ENCODE data around the gene PDLIM4.

GRCh38 chr5:132211787-132212186, 45.7 kb upstream of the PDLIM4 start:
- TF ChIP-seq EP300 (IDR thresholded peaks at IDR 0.05), result no peak
- TF ChIP-seq, protein P1, sequence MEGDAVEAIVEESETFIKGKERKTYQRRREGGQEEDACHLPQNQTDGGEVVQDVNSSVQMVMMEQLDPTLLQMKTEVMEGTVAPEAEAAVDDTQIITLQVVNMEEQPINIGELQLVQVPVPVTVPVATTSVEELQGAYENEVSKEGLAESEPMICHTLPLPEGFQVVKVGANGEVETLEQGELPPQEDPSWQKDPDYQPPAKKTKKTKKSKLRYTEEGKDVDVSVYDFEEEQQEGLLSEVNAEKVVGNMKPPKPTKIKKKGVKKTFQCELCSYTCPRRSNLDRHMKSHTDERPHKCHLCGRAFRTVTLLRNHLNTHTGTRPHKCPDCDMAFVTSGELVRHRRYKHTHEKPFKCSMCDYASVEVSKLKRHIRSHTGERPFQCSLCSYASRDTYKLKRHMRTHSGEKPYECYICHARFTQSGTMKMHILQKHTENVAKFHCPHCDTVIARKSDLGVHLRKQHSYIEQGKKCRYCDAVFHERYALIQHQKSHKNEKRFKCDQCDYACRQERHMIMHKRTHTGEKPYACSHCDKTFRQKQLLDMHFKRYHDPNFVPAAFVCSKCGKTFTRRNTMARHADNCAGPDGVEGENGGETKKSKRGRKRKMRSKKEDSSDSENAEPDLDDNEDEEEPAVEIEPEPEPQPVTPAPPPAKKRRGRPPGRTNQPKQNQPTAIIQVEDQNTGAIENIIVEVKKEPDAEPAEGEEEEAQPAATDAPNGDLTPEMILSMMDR (IDR thresholded peaks at IDR 0.05), result no peak
